CD4-positive, alpha-beta T cell treated with Interleukin-10 for 1 hour (primary cell): ENCODE data around the gene MSS51.
"Not testable (repeated sequence)": the region's sequence is repeated elsewhere in the genome, so short reads cannot be mapped to it uniquely, and the experiment has no call there.

Source experiments
- DNase-seq: peaks from one replicate; pipeline ENCODE4 v3.0.0-alpha.2; 2020

The MSS51 gene

DNA sequence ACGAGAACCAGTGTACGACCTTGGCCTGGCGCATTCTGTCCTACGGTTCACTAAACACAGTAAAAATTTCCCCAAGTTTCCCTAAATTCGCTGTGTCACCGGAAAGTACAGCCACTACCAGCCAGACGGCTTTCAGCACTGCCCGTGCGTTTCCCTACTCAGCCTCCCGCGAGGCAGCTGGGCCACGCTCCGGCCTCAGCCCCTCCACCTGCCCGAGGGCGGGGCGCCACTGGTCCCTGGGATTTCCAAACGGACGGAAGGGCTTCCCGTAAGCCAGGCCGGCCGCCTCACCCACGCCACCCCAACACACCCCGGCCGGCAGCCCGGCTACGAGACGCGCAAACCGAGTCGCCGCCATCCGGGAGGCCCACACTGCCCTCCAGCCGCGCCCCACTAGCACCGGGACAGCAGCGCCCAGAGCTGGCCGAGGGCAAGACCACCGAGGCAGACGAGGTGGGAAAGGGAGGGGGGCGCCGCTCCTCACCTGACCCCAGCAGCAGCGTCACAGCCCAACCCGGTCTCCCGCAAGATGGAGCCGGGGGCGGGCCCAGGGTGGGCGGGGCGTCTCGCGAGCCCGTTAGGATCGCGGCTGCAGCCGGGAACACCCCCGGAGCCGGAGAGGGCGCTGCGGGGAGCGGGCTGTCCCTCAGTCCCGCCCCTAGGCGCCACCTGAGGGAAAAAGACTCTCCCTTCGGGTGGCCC lies 19.7 kb downstream of the MSS51 start, which contains the start of gene ANXA7:
Gene ANXA7, minus strand, starts transcription at position 531 of the 702 bp plus-strand sequence. CDS start 13,202 bp downstream, outside the sequence.
- peak; percentile 93 for DNase-seq

DNA sequence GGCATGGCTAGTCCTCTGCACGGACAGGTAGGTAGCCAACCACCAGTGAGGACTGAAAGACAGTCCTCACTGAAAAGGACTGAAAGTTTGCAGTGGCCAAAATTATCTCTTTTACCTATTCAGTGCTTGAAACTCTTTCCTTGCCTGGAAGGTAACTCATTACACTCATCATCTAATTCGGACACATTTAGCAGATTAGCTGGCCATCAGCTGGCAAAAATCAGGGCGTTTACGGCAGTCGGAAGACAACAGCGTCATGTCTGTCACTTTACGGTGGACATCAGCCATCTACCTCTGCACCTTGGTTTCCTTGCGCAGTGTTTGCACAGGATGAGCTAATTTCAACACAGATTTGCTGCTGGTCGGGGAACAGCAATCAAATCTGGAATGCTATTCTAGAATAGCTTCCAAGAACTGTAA lies 20.2 kb downstream of the MSS51 start:
- peak; percentile 61 for DNase-seq

DNA sequence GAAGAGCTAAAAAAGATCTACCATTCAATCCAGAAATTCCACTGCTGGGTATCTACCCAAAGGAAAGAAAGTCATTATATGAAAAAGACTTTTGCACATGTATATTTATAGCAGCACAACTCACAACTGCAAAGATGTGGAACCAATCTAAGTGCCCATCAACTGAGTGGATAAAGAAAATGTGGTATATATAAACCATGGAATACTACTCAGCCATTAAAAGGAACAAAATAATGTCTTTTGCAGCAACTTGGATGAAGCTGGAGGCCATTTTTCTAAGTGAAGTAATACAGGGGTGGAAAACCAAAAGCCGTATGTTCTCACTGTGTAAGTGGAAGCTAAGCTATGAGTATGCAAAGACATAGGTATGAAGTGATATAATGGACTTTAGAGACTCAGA lies 22.5 kb downstream of the MSS51 start:
- no peak for DNase-seq

GRCh38 chr10:73408978-73409521 lies 24.3 kb downstream of the MSS51 start:
- no peak for DNase-seq

- DNase-seq, result no peak
Observed at GRCh38 chr10:73408061-73408460, 25.3 kb downstream of the MSS51 start.

- DNase-seq, result no peak
Observed at GRCh38 chr10:73407495-73407894, 25.9 kb downstream of the MSS51 start.

GRCh38 chr10:73406846-73407245 lies 26.5 kb downstream of the MSS51 start:
- DNase-seq, result no peak

DNA sequence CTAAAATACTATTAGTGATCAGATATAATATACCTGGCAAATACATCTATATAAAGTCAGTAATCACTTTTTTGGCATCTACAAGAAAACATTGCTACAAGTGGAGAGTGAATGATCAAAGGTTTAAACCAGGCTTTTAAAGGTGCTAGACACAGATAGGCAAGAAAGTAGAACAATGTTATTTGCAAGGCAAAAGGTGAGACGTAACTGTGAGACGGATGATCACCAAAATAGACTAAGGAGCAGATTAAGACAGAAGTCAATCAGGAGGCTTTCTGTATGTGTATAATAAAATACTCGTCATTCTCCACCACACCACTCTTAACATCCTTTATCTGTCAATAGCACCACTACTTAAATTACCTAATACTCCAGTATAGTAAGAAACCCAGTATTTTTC lies 27.8 kb downstream of the MSS51 start:
- DNase-seq, result no peak

DNA sequence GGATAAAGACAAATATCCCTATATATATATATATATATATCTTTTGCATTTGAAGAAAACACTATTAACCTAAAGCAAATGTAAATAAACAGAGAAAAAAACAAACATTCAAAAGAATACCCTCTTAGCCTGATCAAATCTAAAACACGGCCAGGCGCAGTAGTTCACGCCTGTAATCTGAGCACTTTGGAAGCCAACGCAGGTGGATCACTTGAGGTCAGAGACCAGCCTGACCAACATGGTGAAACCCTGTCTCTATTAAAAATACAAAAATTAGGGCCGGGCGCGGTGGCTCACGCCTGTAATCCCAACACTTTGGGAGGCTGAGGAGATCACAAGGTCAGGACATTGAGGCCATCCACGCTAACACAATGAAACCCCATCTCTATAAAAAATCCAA lies 28.7 kb downstream of the MSS51 start:
- DNase-seq, result no peak

GRCh38 chr10:73401636-73402035 lies 31.7 kb downstream of the MSS51 start:
- no peak for DNase-seq

DNA sequence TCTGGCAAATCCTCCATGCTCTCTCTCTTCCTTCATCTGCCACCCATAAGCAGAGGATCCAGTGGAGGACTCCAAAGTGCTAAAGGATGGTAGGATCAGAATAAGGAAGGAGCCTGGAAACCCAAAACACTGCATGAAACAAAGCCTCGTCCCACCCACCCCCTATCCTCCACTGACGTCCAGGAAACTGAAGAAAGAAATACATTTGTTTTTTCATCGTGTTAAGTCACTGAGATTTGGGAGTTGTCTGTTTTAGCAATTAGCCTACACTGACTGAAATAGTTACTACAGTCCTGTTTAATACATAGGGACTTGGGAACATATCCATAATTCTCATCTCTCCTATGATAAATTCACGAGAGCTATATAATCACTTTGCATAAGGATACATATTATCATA lies 34.3 kb downstream of the MSS51 start:
- DNase-seq, result no peak

DNA sequence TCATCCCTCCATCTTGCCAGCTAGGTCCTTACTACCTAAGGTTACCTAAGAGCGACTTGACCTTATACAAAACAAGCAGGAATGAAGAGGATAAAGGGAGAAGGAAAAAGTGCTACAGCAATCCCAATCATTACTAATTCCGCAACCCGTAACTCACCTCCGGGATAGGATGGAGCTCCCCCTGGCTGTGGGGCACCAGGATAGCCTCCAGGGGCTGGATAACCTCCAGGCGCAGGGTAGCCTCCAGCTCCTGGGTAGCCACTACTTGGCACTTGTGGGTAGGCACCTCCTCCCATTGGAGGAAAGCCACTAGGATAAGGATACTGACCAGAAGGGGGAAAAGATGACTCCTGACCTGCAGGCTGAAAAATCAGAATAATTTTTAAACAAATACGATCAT lies 35.3 kb downstream of the MSS51 start:
- DNase-seq, result no peak

- DNase-seq, result not testable (repeated sequence)
Observed at GRCh38 chr10:73394325-73394724, 39.0 kb downstream of the MSS51 start.

GRCh38 chr10:73388228-73388627 lies 45.1 kb downstream of the MSS51 start:
- DNase-seq, result no peak

GRCh38 chr10:73386583-73386982 lies 46.8 kb downstream of the MSS51 start:
- no peak for DNase-seq

DNA sequence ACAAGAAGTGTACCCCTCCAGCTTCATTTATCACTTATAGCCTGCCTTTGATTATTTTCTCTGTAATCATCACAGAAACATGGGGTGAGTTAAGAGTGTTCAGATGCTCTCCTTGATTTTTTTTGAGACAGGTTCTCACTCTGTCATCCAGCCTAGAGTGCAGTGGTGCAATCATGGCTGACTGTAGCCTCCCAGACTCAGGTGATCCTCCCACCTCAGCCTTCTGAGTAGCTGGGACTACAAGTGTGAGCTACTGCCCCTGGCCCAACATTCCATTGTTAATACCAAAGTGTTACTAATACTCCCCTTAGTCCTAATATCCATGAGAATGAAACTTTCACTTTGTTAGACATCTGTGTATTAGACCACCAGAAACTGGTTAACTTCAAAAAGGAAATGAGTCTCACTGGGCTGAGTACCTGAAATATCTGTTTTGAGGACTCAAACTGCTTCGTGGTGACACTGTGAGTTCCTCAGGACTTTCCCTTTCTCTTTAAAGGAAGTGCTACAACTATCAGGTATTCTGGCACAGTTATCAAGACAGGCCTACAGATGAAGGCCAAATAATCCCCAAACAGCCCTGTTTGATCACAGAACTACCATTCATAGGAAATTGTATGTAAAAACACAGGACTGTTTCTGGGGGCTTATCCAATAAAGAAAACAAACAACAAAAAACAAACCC lies 54.2 kb downstream of the MSS51 start:
- no peak for DNase-seq

DNA sequence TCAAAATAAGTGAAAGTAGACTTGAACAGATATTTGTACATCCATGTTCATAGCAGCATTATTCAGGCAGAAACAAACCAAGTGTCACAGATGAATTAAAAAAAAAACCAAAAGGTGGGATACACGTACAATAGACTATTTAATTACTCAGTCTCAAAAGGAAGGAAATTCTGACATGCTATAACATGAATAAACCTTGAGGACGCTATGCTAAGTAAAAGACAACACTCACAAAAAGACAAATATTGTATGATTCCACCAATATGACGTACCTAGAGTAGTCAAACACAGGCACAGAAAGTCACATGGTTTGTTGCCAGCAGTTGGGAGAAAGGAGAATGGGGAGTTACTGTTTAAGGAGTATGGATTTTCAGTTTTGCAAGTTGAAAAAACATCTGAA lies 56.7 kb downstream of the MSS51 start:
- DNase-seq, result no peak
